Transverse colon (tissue), 4 donors: ENCODE results near the gene ASB14.

Experiments used
- CTCF ChIP-seq, 5 experiments: fragments of 200-600 bp in 3 of 5; fragments of 450-650 bp in 2 of 5; sonication (generic) in 3 of 5; IDR thresholded peaks; 1 replicate in 2 of 5; 2 replicates in 3 of 5; pipeline ENCODE4 v1.5.1; 2016 to 2017; ENCODE audit warnings: antibody characterized with exemption in 5 of 5, inconsistent platforms in 3 of 5, mild to moderate bottlenecking in 2 of 5, moderate library complexity in 1 of 5
- POLR2AphosphoS5 ChIP-seq, 3 donors: sonication (generic); formaldehyde crosslinking; IDR thresholded peaks; one replicate each; pipeline ENCODE4 v1.6.1; 2016; ENCODE audit warnings: antibody characterized with exemption in 3 of 3

- TF ChIP-seq POLR2AphosphoS5 (IDR thresholded peaks at IDR 0.05) (no peak), CTCF (IDR thresholded peaks at IDR 0.05) (no peak)
Measured at GRCh38 chr3:57309769-57310360, 17.4 kb upstream of the ASB14 start.
